CD14-positive monocyte (primary cell): ENCODE results near the gene ELAVL2. TPM values are rescaled to one million over a fixed set of nuclear protein-coding genes. Genes with fewer than 3 reads are reported as not detected.

Experiments used
- DNase-seq, 3 donors: peaks; one replicate each; pipeline ENCODE4 v3.0.0-alpha.2; 2011 to 2022
- H2AFZ ChIP-seq: 2 replicates; pipeline ENCODE4 v1.6.0; 2012; ENCODE audit warnings: mild to moderate bottlenecking, low read depth, low read length, inconsistent platforms; ENCODE audit not compliant: insufficient read depth, poor library complexity, severe bottlenecking
- H3K27ac ChIP-seq, 2 donors: 1 replicate in 1 of 2; 2 replicates in 1 of 2; pipeline ENCODE4 v1.5.1; 2012 to 2013; ENCODE audit warnings: low read length in 2 of 2, control low read depth in 1 of 2, inconsistent platforms in 1 of 2, low read depth in 1 of 2, mild to moderate bottlenecking in 1 of 2
- H3K27me3 ChIP-seq, 2 donors: one replicate each; pipeline versions ENCODE4 v1.6.0 to v1.6.1; 2011 to 2013; ENCODE audit warnings: low read length in 2 of 2; ENCODE audit not compliant: control insufficient read depth in 2 of 2, insufficient read depth in 2 of 2
- H3K36me3 ChIP-seq, 2 donors: replicated peaks in 1 of 2; 1 replicate in 1 of 2; 2 replicates in 1 of 2; pipeline versions ENCODE4 v1.5.1 to v1.6.1; 2012 to 2013; ENCODE audit warnings: low read length in 2 of 2, control low read depth in 1 of 2, inconsistent platforms in 1 of 2, mild to moderate bottlenecking in 1 of 2; ENCODE audit not compliant: insufficient read depth in 2 of 2, control insufficient read depth in 1 of 2
- H3K4me1 ChIP-seq, 2 donors: 1 replicate in 1 of 2; 2 replicates in 1 of 2; pipeline versions ENCODE4 v1.5.1 to v1.6.1; 2012 to 2013; ENCODE audit warnings: low read length in 2 of 2, control low read depth in 1 of 2, inconsistent platforms in 1 of 2, mild to moderate bottlenecking in 1 of 2, moderate library complexity in 1 of 2; ENCODE audit not compliant: insufficient read depth in 2 of 2, control insufficient read depth in 1 of 2
- H3K4me2 ChIP-seq: replicated peaks from 2 replicates; pipeline ENCODE3; 2012; ENCODE audit warnings: low read length, moderate library complexity, mild to moderate bottlenecking; ENCODE audit not compliant: poor library complexity, severe bottlenecking; ENCODE audit errors: extremely low read depth
- H3K4me3 ChIP-seq, 3 experiments: fragments of 200-600 bp in 1 of 3; sonication (generic) in 1 of 3; replicated peaks in 1 of 3; 1 replicate in 2 of 3; 2 replicates in 1 of 3; pipeline ENCODE4 v1.5.1; 2011 to 2013; ENCODE audit warnings: low read length in 3 of 3, mild to moderate bottlenecking in 3 of 3, control low read depth in 2 of 3, low read depth in 2 of 3, inconsistent platforms in 1 of 3, moderate library complexity in 1 of 3
- H3K79me2 ChIP-seq: 2 replicates; pipeline ENCODE4 v1.6.0; 2012; ENCODE audit warnings: mild to moderate bottlenecking, control low read depth, inconsistent platforms, low read length, moderate library complexity; ENCODE audit not compliant: insufficient read depth
- H3K9ac ChIP-seq: 2 replicates; pipeline ENCODE4 v1.6.0; 2017; ENCODE audit warnings: low read length, mild to moderate bottlenecking; ENCODE audit not compliant: insufficient read depth, poor library complexity, severe bottlenecking
- H3K9me3 ChIP-seq, 2 donors: replicated peaks in 1 of 2; 1 replicate in 1 of 2; 2 replicates in 1 of 2; pipeline versions ENCODE4 v1.5.1 to v1.6.1; 2012 to 2013; ENCODE audit warnings: low read length in 2 of 2, control low read depth in 1 of 2; ENCODE audit not compliant: control insufficient read depth in 1 of 2, insufficient read depth in 1 of 2
- H4K20me1 ChIP-seq: 2 replicates; pipeline ENCODE4 v1.6.0; 2012; ENCODE audit warnings: mild to moderate bottlenecking, low read length, control low read depth, moderate library complexity; ENCODE audit not compliant: insufficient read depth
- H3K27ac Mint-ChIP-seq, 7 donors: one replicate each; pipeline ENCODE4 v1.8.0; 2020; ENCODE audit warnings: mild to moderate bottlenecking in 7 of 7, mixed read lengths in 7 of 7, moderate library complexity in 6 of 7, inconsistent platforms in 2 of 7
- H3K27me3 Mint-ChIP-seq, 3 donors: one replicate each; pipeline ENCODE4 v1.8.0; 2021 to 2022; ENCODE audit warnings: low read depth in 3 of 3, mild to moderate bottlenecking in 3 of 3, mixed read lengths in 3 of 3, moderate library complexity in 3 of 3, inconsistent platforms in 1 of 3
- H3K36me3 Mint-ChIP-seq, 2 donors: one replicate each; pipeline ENCODE4 v1.8.0; 2020; ENCODE audit warnings: mixed read lengths in 2 of 2, inconsistent platforms in 1 of 2, mild to moderate bottlenecking in 1 of 2
- H3K4me1 Mint-ChIP-seq: one replicate; pipeline ENCODE4 v1.8.0; 2020; ENCODE audit warnings: mild to moderate bottlenecking, mixed read lengths
- H3K4me3 Mint-ChIP-seq, 2 donors: one replicate each; pipeline ENCODE4 v1.8.0; 2020; ENCODE audit warnings: mild to moderate bottlenecking in 2 of 2, mixed read lengths in 2 of 2, moderate library complexity in 1 of 2
- H3K9me3 Mint-ChIP-seq, 7 donors: one replicate each; pipeline ENCODE4 v1.8.0; 2020 to 2022; ENCODE audit warnings: mixed read lengths in 7 of 7, mild to moderate bottlenecking in 6 of 7, moderate library complexity in 6 of 7, inconsistent platforms in 2 of 7
- CTCF ChIP-seq: fragments of 200-600 bp; IDR thresholded peaks from one replicate; pipeline ENCODE4 v1.8.0; 2022; ENCODE audit warnings: antibody characterized with exemption, mild to moderate bottlenecking
- WGBS: methylation state at CpG from one replicate; pipeline ENCODE4 v1.1.5; 2013; ENCODE audit warnings: missing lambda C conversion rate; ENCODE audit not compliant: insufficient coverage; 5-methylcytosine and 5-hydroxymethylcytosine counted together
- intact Hi-C, 2 donors: fragments of 100-400 bp; cut with micrococcal nuclease; formaldehyde crosslinking; loops; one replicate each; pipeline versions ENCODE4 v1.15.0 to v1.15.1; 2023
- polyA plus RNA-seq, 3 donors: library from polyadenylated mRNA; depleted of rRNA in 1 of 3; unstranded in 2 of 3; stranded (reverse) in 1 of 3; fragments of 300-500 nt in 2 of 3; fragments of >200 nt in 1 of 3; fragmentation: Illumina TruSeq in 2 of 3; gene quantifications; 1 replicate in 2 of 3; 2 replicates in 1 of 3; pipeline ENCODE4 v1.2.3, GENCODE V29; 2012 to 2021

The ELAVL2 gene
- polyA plus RNA-seq, 3 donors, result not detected

GRCh38 chr9:23769307-23769935, 56.6 kb downstream of the ELAVL2 start:
- no peak overlapping the region for H2AFZ ChIP-seq
- 86% methylated on average over 4 of the region's 7 CpGs for WGBS

GRCh38 chr9:23768861-23769260, 57.2 kb downstream of the ELAVL2 start:
- no peaks in the 10 kb centered on the region for H3K79me2 ChIP-seq
- H3K4me1 ChIP-seq, result no peaks in the 10 kb centered on the region
- intact Hi-C loops, result no loop called here
- H3K9ac ChIP-seq, result no peak overlapping the region
- DNase-seq, result no peak
- no peaks in the 10 kb centered on the region for H3K9me3 ChIP-seq
- no peak overlapping the region for H3K4me3 ChIP-seq
- no peak overlapping the region for H2AFZ ChIP-seq
- no peak overlapping the region for H3K27ac Mint-ChIP-seq
- no peak overlapping the region for H3K4me3 Mint-ChIP-seq
- H3K4me1 Mint-ChIP-seq, result no peaks in the 10 kb centered on the region
- no peaks in the 10 kb centered on the region for H3K36me3 Mint-ChIP-seq
- no peaks in the 10 kb centered on the region for H4K20me1 ChIP-seq
- H3K36me3 ChIP-seq, result no peaks in the 10 kb centered on the region
- H3K4me2 ChIP-seq, result no peak overlapping the region
- peaks cover 0 to 4% (median 0%) of the 10 kb centered on the region in 7 donors for H3K9me3 Mint-ChIP-seq
- WGBS, result 80% methylated on average over 2 of the region's 2 CpGs
- peaks cover 0 to under 1% (median 0%) of the 10 kb centered on the region in 3 donors for H3K27me3 Mint-ChIP-seq
- no peaks in the 10 kb centered on the region for H3K27me3 ChIP-seq
- TF ChIP-seq CTCF, result no peak
- H3K27ac ChIP-seq, result no peak overlapping the region

More at GRCh38 chr9:23769307-23769935, 56.6 kb downstream of the ELAVL2 start:
- intact Hi-C loops, result no loop called here
- Mint-ChIP-seq H3K9me3 (peaks cover 0 to 4% (median 0%) of the 10 kb centered on the region in 7 donors), H3K27me3 (peaks cover 0 to 1% (median 0%) of the 10 kb centered on the region in 3 donors), H3K4me3 (no peak overlapping the region), H3K36me3 (no peaks in the 10 kb centered on the region), H3K27ac (no peak overlapping the region), H3K4me1 (no peaks in the 10 kb centered on the region)
- no peaks in the 10 kb centered on the region for H3K9me3 ChIP-seq
- H3K27ac ChIP-seq, result no peak overlapping the region
- H3K36me3 ChIP-seq, result no peaks in the 10 kb centered on the region
- H3K4me2 ChIP-seq, result no peak overlapping the region
- H3K4me1 ChIP-seq, result no peaks in the 10 kb centered on the region
- H3K4me3 ChIP-seq, result no peak overlapping the region
- no peaks in the 10 kb centered on the region for H4K20me1 ChIP-seq
- no peaks in the 10 kb centered on the region for H3K27me3 ChIP-seq
- no peak overlapping the region for H3K9ac ChIP-seq
- DNase-seq, result no peak
- no peaks in the 10 kb centered on the region for H3K79me2 ChIP-seq
- TF ChIP-seq CTCF, result no peak
